Measurements from ENCODE around the gene PET100.

PET100 gene

DNA sequence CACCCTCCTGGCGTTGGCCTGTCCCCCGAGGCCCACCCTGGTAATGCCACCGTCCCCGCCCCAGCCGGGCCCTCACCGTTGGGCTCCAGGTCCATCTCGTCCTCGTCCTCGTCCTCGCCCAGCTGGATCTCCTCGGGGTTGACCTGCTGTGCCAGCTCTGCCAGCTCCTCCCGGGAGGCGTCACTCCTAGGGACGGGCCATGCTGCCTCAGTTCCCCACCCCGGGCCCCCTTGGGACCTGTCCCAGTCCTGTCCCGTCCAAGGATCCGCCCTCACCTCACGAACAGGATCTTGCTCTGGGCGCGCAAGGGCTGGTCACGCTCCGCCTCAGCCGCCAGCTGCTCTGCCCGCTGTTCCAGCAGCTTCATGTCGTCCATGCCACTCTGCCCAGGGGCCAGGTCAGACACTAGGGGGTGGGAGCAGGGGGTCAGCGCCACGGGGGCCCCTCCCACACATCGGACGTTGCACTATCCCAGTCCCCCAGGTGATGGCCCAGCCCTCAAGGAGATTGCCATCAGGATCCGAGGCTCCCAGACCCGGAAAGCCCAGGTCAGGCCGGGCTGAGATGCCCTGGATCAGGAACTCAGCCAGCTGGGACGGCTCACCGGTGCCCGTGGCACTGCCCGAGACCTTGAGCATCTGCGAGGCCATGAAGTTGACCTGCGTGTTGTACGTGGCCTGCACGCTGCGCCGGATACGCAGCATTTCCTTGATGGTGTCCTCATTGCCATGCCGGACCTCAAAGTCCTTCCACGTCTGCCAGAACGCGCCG, 9.7 kb upstream of the PET100 start:
- TF ChIP-seq ZNF274 (IDR thresholded peaks at IDR 0.05; ENCODE audit: low read depth, low read length) = no peak
- no peak overlapping the region for H3K4me3 ChIP-seq (ENCODE audit: low read length)

DNA sequence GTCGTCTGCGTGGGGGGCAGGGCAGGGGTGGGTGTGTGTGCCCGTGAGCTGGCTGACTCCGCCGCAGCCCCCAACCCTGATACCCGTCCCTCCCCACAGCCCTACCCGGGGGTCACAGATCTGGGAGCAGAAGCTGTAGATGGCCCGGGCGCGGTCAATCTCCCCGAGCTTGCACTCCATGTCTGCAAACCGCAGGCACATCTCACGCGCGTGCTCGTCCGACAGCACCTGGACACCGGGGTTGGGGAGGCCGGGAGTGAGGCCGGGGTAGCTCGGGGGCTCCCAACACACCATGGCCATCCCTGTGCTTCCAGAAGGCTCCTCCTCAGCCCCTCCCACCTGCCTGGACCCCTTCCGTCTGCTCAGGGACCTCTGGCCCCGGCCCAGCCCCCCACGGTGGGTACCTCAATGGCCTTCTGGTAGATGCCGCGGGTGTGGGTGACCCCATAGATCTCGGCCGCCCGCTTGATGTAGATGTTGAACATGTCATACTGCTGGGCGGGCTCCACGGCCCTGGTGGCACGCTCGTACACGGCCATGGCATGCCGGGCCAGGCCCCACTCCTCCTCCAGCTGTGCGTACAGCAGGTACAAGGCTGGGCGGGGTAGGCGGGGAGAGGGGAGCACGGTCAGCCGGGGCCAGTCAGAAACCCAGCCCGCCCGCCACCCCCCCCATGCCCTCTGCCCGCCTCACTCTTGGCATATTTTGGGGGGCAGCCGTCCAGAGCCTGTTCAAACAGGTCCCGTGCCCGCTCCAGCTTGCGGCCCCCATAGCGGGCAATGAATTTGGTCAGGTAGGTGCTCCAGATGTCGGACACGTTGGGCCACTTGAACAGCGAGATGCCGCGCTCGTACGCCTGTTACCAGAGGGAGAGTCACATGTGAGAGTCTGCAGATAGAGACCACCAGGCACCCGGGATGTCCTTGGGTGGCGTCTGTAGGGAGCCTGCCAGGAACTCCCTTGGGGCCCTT, 8.9 kb upstream of the PET100 start:
- no peak for TF ChIP-seq ZNF274 (IDR thresholded peaks at IDR 0.05; ENCODE audit: low read depth, low read length)
- no peak overlapping the region for H3K4me3 ChIP-seq (ENCODE audit: low read length)

DNA sequence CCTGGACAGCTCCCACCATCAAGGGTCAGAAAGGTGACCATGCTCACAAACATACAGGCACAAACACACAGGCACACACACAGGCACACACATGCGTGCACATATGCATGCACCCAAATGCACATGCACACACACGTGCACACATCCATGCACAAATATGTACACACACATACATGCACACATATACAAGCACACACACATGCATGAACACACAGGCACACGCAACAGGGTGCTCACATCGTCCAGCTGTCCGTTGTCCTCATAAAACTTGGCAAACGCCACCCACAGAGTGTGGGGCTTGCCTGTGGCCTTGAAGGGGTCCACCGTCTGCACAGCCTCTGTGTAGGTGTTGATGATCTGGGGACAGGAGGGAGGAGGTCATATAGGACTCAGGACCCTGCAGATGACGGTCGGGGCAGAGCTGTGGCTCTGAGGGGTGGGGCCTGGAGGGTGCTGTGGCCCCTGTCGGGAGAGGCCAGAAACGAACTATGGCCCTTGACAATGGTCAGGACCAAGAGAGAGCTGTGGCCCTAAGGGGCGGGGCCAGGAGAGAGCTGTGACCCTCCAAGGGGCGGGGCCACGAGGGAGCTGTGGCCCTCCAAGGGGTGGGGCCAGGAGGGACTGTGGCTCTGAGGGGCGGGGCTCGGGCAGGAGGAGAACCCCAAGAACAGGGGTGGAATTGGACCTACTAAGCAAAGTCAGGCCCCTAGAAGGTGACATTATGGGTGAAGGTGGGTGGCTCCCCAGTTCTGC, 6.5 kb upstream of the PET100 start:
- no peak overlapping the region for H3K4me3 ChIP-seq (ENCODE audit: low read length)
- TF ChIP-seq ZNF274 (IDR thresholded peaks at IDR 0.05; ENCODE audit: low read depth, low read length) = no peak

DNA sequence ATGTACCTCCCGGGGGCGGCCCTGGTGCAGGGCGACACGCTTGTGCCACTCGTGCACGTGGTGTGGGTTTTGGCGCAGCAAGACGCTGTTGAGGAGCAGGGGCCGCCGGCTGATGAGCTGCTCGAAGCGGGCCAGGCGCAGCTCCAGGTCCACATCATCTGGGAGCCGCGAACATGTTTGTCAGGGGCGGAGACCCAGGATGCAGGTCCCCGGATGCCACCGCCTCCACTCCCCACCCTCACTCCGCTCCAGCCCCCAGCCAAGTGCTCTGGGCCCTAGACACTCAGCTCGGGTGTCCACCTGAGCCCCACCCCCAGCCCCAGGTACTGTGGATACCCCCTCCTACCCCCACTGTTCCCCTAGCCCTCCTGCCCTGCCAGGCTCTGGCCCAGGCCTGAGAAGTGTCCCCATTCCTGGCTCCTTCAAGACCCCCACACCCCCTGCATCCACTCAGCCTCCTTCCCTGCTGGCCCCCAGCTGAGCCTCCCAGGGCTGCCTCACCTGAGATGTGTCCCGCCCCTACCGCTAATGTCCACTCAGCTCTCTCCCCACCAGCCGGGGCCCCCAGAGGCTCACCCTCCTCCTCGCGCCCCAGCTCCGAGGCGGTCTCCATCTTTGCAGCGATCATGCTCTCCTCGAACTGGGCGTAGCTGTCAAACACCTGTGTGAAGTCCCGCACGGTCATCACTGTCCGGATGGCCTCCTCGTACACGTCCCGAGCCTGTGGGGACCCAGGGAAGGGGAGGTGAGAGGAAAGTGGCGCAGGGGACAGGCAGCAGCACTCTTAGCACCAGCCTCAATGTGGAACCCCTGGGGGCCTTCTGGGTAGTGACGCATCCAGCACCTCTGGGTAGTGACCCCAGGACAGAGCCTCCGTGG, 5.6 kb upstream of the PET100 start:
- no peak overlapping the region for H3K4me3 ChIP-seq (ENCODE audit: low read length)
- no peak for TF ChIP-seq ZNF274 (IDR thresholded peaks at IDR 0.05; ENCODE audit: low read depth, low read length)

DNA sequence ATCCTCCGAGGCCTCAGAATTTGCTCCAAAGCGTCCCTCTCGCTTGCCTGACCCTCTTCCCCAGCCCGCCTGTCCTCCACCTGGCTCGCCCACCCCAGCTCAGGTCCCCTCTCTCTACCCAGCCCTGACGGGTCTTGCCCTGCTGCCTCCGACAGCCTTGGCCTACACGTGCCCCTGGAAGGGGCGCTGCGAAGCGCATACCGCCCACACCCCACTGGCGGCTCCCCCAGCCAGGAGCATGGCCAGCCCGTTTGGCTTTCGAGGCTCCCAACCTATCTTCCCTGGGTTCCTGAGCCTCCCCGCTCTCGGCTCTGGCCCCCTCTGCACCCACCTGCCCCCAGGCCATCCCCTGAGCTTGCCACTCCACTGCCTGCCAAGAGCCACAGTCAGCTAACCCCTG, 4.8 kb upstream of the PET100 start:
- TF ChIP-seq ZNF274 (IDR thresholded peaks at IDR 0.05; ENCODE audit: low read depth, low read length) = no peak
- no peak overlapping the region for H3K4me3 ChIP-seq (ENCODE audit: low read length)

DNA sequence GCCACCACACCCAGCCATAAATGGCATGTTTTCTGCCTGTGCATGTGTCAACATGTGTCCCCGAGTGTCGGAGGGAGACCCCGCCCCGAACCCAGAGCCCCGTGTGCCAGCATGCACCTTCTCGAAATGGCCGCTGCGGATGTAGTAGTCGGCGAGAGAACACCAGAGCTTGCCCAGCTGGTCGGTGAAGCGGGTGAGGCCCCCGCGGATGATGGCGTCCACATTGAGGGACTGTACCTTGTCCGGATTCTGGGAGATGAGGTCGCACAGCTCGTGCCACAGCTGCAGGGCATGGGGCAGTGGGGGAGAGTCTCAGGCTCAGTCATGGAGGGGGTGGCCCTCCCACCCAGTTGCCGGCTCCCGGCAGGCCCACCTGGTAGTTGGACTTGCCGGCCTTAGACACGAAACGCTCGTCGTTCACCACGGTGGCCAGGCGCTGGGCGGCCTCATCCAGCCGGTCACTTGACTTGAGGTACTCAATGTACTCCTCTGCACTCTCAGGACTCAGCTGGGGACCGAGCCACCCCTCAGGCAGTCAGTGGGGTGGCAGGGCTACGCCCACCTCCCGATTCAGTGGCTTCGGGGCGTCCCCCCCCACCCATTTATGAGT, 3.7 kb upstream of the PET100 start:
- no peak for TF ChIP-seq ZNF274 (IDR thresholded peaks at IDR 0.05; ENCODE audit: low read depth, low read length)
- H3K4me3 ChIP-seq (ENCODE audit: low read length) = no peak overlapping the region

DNA sequence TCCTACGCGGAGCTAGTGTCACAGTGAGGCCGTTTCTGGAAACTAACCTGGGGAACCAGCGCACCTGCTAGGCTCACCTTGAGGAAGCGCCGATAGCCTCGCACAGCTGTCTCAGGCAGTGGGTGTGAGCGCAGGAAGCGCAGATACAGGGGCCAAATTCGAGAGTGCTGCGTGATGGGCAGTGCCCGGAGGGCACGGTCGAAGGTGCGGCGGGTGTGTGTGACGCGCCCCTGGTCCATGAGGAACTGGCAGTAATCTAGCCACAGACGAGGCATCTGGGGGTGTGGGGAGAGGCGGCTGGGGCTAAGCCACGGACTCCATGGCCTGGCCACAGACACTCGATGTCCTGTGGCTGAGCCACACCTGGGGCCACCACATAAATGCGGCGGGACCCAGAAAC, 2.4 kb upstream of the PET100 start:
- TF ChIP-seq ZNF274 (IDR thresholded peaks at IDR 0.05; ENCODE audit: low read depth, low read length) = no peak
- H3K4me3 ChIP-seq (ENCODE audit: low read length) = no peak overlapping the region

DNA sequence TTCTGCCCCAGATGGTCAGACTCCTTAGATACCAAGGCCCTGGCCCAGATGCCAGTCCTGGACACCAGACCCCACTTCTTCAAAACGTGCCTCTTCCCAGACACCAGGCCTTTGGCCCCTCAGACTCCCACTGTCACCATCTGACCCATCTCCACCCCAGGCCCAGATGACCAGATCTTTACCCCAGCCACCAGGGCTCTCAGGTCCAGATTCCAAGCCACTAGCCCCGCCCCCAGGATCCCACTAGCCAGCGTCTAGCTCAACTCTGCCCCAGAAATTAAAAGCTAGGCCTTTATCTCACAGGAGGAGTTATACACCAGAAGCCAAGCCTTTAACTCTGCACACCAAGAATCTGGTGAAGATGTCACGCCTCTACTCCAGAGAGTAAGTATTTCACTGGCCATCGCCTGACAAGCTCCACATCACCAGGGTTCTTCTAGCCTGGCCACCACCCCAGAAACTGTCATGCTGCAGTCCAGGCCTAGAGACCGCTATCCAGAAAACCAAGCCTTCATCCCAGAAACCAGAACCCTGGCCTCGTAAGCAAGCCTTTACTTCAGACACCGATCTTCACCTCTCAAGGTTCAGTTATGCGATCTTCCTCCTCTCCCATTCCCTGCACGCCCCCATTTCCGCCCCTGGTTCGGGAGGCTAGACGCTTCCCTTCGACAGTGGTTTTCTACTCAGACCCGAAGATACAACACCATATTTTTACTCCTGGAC, 843 bp upstream of the PET100 start:
- no peak for TF ChIP-seq ZNF274 (IDR thresholded peaks at IDR 0.05; ENCODE audit: low read depth, low read length)
- peak overlapping the region; percentile 82 for H3K4me3 ChIP-seq (ENCODE audit: low read length)

DNA sequence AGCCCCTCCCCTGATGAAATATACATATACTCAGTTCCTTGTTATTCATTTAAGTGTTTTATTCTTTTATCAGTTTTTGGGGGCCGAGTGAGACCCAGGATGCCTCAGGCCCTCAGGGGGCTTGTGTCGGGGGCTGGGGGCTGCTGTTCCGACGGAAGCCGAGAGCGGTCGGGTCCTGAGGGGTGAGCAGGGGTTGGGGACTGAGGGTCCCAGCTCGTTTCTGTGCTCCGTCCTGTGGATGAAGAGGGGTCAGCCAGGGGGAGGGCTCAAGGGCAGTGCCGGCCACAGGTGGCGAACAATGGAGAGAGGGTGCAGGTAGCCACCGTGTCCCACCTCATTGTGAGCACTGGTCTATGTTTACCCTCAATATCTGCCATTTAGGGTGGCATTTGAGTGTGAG, 2.0 kb downstream of the PET100 start:
- no peak overlapping the region for H3K4me3 ChIP-seq (ENCODE audit: low read length)
- TF ChIP-seq ZNF274 (IDR thresholded peaks at IDR 0.05; ENCODE audit: low read depth, low read length) = no peak

DNA sequence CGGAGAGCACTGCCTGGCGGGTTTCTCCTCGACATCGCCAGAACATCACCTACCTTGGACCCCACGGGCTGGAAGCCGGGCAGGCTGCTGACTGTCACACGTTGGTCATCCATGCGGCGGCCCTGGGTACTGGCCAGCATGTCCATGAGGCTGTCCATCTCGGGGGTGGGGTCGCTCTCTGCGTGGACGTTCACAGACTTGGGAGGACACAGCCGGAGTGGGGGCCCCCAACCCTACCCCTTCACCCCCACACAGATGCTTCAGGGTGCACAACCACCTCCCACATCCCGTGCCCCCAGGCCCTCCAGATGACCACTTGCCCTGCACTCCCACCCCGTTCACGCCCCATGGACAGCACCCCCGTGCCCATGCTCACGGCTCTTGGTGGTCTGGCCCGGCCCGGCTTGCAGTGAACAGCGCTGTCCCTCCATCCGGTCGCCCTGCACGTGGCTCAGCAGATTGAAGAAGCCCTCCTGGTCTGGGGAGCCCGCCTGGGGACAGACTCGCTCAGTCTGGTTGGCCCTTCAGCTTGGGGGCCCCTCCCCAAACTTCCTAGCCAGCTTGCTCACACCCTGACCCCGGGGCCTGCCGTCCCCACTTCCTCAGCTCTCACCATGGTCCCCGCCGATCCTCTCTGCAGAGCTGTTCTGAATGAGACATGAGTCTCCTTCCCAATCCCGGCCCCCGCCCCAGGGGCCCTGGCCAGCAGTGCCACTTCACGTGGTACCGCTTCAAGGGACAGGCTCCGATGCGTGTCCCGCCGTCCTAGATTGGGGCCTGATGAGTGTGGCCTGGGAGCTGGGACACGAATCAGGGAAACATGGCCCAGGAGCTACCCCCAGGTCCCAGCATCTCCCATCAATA, 3.0 kb downstream of the PET100 start:
- no peak overlapping the region for H3K4me3 ChIP-seq (ENCODE audit: low read length)
- TF ChIP-seq ZNF274 (IDR thresholded peaks at IDR 0.05; ENCODE audit: low read depth, low read length) = no peak

DNA sequence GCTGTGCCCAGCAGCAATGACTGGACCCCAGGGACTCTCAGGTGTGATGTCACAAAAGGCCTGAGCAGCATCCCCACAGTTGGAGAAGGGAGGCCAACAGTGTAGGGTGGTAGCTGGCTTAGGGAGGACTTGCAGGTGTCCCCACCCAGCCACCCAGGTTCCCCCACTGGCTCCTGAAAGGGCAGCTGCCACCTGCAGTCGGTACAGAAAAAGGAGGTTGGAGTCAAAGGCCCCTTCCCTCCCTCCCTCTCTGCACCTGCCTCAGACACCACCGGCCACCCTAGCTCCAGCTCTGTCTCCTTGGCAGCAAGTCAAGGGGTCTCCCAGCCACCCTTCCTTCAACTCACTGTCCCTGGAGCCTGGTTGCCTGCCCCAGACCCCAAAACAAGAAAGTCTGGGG, 4.1 kb downstream of the PET100 start, which contains the start of gene PCP2:
PCP2 (minus strand) TSS at position 22 of the 400 bp plus-strand sequence. CDS start 262 bp downstream, outside the sequence.
- no peak for TF ChIP-seq ZNF274 (IDR thresholded peaks at IDR 0.05; ENCODE audit: low read depth, low read length)
- no peak within 1 kb of the TSS for H3K4me3 ChIP-seq (ENCODE audit: low read length)

Measured in GM08714 (cell line).